T-helper 1 cell (primary cell): ENCODE data around the gene PPP2R1B.

Experiments used
- DNase-seq, 5 donors: peaks; one replicate each; pipeline ENCODE4 v3.0.0-alpha.2; 2012 to 2020

Gene PPP2R1B

DNA sequence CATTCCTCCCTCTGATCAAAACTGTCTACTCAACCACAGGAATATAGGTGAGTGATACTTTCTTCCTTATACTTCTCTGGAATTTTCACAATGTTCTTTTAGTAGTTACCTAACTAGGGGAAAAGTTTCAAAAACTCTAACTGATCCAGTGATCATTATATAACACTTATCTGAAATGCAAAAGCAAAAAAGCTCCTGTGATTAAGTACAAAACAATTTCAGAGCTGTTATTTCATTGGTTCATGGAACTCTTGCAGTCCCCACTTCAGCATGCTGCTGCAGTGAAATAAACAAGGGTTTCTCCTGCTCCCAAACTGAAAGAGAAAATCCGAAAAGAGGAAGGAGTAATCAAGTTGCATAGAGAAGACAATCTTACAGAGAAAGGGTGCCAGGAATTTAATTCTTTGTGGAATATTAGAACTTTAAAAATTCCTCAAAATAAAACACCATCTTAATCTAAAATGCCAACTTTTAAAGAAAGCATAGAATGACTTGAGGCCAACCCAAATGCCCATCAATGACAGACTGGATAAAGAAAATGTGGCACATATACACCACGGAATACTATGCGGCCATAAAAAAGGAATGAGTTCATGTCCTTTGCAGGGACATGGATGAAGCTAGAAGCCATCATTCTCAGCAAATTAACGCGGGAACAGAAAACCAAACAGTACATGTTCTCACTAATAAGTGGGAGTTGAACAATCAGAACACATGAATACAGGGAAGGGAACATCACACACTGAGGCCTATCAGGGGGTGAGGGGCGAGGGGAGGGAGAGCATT, 20.3 kb downstream of the PPP2R1B start:
- no peak for DNase-seq

DNA sequence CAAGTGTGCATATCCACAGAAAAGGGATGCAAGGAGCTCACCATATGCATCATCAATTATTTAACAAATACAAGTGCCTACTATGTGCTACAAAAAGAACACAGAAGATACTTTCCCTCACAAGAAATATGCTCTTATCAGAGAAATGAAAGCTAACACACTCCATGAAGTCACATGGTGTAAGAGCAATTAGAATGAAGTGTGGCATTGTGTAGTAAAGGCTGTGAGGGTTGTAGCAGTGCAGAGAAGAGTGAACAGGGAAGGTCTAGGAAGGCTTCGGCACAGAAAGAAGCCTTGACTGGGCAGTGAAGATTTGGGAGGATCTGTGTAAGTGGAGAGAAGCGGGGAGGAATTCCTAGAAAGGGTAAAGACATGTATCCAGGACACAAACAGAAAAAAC, 22.5 kb downstream of the PPP2R1B start:
- DNase-seq = no peak

DNA sequence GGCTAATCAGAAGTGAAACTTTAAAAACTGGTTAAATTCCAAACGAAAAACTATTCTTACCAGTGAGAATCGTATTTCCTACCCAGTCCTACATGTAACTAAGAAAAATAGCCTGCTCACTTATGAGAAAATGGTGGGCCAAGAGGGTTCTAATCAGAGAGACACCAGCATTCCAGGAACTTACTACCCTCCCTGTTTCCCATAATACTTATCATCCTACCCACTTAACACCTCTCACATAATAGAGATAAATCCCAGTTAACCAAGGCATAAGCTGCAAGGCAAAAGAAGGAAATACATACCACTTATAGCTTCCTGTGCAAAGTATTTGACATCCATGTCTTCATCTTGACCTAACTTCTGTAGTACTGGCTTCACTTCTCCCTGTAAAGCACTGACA, 24.4 kb downstream of the PPP2R1B start:
- DNase-seq = no peak

DNA sequence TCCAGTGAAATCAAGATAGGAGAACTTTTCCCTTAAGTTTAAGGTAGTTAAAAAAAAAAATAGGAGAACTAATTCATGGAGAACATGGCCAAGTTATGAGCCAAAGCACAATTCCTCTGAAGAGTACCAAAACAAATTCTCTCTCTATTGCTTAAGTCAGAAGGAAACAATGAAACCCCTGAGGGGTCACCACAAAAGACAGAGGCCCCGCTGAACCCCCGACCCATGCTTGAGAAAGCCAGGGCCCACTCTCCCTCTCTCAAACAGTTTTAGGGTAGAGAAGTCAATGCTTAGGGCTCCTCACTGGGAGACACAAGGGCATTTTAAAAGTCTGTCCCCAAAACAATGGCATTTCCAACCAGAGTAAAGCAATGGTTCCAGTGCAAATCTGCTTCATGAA, 26.9 kb downstream of the PPP2R1B start:
- no peak for DNase-seq

DNA sequence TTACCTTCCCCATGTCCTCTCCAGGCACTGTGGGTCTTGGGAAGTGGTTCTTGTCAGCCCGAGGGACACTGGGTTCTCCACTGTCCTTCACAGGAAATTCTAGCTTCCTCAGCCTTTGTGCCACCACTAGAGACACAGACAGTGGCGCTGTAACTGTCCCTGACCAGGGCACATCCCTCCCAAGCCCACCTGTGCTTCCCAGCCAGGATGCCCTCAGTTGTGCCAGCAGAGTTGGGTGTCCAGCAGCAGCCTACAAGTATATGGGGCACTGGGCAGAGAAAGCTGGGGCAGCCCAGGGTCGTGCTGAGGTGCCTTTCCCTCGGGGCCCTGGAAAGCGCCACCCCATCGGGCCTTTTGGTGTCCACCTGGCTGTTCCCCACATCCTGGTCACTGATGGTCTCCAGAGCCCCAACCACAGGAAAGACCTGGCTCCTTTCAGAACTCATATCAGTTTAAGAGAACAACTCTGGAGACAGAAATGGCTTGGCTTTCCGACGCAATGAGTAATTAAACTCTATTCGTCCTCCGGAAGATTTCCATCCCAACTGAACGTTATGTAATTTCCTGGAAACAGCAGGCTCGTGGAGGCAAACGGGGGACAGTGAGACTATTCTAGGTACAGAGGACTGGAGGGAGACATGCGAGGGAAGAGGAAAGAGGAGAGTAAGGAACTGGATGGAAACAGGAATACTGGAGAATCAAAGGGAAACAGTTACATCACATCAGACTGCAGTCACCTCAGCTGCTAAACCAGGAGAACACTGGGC, 28.6 kb downstream of the PPP2R1B start:
- no peak for DNase-seq

DNA sequence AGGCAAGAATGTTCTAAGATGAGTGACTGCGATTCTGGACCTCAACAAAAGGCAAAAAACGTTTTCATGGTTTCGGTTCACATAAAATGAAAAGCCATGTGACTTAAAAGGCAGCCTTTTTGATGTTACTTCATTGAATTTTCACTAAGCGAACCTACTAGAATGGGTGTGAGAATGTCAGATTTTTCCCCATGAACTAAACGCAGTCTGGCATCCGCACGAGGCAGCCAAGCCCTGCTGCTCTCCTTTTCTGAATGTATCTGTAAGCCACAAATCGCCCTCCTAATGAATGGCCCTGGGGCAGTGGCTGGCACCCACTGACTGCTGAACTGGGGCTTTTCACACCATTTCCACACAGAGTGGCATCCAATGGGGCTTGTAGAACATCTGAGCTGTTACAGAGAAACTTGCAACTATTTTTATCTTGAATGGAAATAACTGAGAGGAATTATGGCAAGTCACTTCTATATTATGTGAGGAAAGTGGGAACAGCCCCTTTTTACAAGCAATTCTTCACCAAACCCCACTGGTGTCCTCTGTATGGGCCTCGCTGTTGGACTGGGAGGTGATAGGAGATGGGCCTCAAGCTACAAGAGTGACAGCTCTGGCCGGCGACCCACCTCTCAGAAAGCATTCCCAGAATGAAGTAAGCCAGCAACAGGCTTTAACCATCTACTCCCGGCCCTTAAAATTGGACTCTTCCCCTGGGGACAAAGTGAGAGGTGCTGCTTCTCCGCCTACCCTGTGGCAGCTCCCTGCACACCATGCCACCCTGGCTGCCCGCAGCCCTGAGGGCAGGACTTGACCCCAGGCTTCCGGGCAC, 29.4 kb downstream of the PPP2R1B start:
- DNase-seq = no peak

DNA sequence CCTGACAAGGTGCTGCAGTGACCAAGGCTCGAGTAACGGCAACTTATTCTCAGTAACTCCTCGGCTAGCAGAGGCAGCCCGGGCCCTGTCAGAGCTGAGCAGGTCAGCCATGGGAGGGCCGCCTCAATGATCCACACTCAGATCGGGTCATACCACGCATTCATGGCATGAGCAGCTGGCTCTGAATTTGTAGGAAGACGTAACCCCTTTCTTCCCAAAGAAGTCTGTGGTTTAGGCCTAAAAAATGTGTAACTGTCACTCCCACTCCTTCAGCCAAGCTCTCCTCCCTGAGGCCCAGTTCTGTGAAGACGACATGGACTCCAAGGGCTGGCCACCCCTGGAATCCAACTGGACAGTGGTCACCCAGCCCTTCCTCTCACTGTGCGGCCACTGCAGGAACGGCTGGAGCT, 30.0 kb downstream of the PPP2R1B start:
- DNase-seq = no peak

DNA sequence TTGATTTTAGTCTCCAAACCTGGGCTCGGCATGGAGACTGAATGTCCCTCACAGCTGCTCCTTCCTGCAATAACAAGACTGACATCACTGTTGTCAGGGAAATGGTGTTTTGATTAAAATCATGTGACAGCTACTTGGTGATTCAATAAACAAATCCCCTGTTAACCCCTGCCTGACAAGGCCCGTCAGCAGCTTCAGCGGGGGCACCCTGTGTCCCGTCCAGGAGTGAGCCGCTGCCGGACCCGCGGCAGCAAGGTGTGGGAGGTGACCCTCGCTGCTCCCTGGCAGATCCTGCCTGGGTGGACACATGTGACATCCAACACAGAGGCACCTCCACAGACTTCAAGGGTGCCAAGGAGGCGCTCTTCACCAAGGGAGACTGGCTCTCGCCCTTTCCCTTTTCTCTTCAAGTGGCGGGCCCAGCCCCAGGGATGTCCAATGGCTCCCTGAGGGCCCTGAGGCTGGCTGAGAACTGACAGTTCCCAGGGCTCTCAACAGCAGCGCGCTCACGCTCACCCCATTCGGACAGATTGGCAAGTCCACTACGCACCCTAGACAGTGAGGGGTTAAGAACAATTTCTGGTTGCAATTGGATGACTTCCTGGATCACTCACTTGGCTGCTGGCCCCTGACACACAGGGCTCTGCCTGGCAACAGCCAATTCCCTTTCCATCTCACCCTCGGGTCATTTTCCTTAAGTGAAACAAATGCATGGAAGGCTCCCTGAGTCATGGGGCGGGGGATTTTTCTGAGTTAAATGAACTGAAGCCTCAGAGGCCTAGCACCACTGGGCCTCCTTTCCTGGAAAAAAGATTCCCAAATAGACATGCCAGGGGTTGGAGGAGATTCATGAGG, 30.7 kb downstream of the PPP2R1B start:
- DNase-seq = no peak

DNA sequence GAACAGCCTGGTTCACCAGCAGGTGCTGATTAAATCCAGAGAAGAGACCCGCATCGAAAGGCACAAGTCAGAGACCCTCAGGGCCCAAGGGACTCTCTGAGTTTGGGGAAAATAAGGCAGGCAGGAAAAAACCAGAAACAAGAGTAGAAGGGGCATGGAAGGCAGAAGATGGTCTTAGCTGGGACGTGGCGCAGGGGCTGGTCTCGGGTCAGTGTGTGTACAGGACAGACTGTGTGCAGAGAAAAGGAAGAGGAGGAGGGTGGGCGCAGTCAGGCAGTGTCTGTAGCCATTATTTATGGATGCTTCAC, 31.3 kb downstream of the PPP2R1B start:
- no peak for DNase-seq

DNA sequence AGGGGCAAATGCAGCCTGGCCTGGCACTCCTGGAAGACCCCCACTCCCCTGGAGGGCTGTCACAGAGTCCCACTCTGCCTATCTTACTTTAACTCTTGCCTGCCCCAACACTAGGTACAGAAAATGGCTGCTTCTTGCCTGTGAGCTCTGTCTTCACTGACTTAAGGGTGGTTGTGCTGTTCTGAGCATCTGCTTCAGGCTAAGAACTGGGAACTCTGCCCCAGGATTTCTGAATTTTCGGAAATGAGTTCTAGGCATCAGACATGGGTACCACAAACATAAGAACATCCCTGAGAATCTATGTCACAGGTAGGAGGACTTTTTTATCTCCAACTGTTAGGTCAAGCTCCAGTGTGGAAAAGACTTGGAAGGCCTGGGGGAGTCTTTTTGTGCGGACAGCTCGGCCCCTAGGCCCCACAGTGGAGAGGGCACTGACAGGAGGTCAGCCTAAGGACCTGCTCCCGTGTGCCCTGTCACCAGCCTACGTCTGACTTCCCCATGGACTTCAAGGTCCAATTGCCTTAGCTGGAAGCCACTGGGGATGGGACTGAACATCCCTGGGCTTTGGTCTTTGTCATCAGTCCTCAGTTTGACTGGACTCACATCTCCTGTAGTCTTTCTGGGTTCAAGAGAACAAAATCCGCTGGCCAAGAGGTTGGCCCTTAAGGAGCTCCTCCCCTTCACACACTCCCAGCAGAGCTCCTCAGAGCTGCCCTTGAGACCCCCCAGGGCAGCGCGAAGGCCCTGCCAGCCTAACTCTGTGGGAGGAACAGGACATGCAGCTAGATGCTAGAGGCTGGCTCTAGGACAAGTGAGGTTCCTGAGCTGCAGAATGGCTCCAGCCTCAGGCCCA, 31.9 kb downstream of the PPP2R1B start:
- DNase-seq = no peak

DNA sequence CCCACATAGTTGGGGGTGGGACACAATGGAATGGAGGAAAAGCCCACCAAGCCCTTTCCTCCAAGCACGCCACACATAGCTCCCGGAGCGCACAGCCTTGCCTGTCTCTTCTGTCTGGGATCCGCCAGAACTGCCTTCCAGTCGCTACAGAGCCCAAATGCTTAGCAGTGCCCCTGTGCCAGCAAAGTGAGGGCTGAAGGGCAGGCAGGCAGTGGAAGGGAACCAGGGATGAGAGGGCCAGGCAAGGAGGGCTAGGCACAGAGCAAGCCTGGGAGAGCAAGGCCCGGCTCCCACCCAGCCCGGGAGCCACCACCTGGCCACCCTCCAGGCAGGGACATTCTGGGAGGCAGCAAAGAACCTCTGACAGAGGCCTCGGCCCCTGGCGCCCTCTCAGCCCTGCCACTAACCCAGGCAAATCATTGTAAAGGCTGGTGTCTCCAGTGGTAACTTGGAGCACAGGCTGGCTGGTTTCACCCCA, 32.5 kb downstream of the PPP2R1B start:
- DNase-seq = no peak

DNA sequence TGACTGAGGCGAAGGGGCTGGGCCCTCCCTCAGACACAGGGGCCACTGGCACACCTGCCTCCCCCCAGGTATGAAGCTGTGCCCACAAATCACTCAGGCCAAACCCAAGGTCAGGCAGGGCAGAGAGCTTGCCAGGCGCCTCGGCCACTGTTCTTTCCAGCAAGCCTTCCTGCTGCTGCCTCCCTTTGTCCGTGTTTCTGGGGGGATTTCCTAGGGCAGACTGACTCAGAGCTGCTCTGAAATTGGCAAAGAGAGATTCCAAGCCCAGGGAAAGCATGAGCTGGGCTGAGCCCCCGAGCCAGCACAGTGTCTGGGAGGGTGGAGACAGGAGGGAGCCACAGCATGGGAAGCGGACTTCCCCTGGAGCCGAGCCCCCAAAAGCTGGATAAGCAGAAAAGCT, 33.2 kb downstream of the PPP2R1B start:
- DNase-seq = no peak

DNA sequence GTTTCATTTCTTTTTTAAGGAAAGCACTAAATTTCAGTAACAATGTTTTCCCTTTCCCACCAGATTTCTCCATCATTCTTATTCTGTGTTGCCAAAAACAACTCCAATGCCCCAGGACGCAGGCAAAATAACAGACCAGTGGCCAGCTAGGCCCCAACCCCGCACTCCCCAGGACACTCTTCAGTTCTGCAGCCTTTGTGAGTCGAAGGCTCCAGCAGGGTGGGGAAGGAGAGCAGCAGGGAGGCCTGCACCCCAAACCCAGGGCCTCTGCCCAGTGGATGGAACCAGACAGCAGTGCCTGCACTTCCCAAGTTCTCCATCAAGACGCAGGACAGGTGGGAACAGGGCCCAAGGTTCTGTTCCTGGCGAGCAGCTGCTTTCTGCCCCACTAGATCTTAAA, 34.4 kb downstream of the PPP2R1B start:
- DNase-seq = no peak

DNA sequence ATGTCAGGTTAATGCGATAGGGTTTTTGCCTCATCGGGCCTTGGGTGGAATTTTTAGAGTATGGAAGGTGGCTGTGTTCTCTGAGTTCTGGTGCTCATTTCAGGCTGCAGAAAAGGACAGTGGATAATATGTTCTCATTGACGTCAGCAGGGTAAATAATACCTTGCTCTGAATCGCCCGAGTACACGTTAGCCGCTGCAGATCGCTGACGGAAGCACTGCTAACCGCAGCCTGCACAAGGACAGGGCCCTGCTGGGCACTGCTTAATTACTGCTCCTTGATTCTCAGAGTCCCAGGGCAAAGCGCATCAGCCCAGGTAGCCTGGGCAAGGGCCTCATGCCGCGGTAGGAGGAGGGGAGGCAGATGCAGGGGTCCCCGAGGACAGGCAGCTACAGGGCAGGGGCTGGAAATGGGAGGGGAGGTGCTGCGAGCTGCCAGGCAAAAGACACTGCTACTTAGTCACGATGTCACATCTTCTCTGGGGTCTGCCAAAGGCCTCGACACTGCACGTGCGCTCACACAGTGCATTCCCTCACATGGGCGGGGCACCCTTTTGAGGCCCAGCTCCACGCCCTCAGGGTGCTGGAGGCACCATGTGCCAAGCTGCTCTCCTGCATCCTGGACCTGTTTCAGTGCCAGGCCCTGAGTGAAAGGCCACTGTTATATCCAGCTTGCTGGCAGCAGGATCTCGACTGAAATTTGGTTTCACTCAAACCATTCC, 35.2 kb downstream of the PPP2R1B start:
- DNase-seq = no peak

DNA sequence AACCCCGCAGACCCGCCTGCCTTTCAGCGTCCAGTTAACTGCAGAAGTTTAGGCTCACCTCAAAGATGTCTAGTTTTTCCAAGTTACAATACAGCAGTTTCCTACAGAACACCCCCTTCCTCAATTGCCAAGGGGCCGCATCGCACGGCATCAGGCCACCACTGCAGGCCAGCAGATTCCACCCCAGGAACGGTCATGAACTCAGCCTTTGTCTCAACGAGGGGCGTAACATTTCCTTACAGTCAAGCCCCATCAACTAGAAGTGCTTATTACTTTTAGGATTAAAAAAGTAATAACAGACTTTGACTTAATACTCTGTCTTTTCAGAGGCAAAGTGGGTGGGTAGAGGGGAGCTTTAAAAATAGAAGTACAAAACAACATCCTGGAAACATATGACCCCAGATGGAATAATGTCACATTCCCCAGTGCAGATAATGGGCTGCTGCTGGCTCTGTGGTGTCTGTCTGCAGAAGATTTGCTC, 36.3 kb downstream of the PPP2R1B start:
- DNase-seq = no peak

DNA sequence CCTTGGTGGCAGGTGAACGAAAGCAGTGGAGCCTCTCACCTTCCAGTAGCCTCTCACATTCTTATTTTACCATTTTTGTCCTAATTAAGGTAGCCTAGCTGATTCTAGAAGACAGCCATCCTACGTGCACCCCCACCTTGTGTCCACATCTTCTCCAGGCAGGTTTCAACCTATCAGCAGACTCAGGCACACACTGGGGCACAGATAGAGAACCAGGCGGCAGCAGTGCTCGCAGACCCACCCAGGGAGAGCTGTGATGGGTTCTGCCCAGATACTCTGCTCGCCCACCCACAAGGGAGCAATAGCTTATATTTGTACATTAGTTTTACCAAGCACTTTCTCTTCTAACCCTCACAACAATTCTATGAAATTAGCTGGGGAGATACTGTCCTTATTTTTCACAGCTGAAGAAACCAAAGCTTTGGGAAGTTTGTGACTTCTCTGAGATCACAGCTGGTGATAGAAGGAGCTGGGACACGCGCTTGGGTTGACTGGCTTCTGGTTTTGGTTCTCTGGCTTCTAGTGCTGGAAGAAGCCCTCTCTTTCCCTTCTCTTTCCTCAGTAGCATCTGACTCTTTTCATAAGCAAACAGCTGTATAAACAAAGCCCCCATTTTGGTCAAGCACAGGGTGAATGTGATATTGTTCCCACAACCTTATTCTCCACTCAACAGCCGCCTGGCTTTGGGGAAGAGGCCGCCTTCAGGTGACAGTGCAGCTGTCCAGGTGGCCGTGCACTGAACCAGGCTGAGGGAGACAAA, 36.9 kb downstream of the PPP2R1B start:
- no peak for DNase-seq

DNA sequence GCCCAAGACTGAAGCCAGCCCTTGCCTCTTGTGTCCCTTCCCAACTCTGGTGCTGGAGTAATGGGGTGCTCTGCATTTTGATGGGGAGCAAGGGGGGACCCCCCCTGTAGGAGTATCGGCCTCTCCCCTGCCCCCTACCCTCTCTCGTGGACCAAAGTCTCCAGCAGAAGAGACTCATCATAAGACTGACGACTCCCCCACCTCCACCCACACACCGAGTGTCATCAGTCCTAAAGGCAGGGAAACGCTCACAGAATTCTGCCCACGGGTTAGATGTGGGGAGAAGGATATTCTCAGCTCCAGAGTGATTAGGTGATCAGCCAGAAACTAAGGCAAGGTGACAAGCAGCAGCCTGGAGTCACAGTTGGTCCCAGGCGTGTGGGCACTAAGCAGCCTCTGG, 38.8 kb downstream of the PPP2R1B start:
- DNase-seq = no peak

DNA sequence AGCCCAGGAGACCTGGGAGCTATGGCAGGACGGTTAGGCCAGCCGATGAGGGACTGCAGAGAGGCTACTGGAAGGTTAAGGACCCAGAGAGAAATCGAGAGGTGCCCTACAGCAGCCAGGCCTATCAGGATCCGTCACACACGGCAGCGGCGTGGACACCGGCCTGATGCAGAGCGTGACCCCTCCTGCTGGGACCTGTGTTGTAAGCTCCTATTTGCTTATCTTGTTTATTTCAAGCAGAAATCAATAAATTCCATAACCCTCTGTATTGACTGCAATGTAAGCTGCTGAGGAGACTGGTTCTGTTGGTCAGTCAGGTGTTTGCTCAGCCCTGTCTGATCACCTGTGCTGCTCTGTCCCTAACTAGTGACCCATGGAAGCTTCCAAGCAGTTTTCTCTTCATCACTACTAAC, 39.9 kb downstream of the PPP2R1B start:
- DNase-seq = no peak

DNA sequence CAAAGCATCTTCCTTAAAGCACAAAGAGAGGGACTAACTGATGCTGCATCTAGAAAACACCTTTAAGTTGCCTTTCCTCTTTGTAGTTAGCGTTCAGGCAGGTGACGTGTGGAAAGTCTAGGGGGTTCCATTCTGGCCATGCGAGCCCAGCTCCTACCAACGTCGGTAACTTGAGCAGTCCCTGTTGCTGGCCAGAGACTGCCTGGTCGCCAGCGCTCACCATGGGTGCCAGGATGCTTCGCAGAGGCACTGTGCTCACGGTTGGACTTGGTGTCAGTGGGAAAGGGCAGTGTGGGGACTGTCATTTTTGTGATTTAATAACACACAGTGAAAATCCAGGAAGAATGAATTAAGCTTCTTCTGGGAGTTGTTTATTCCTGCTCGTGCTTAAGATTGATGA, 40.6 kb downstream of the PPP2R1B start:
- DNase-seq = no peak

DNA sequence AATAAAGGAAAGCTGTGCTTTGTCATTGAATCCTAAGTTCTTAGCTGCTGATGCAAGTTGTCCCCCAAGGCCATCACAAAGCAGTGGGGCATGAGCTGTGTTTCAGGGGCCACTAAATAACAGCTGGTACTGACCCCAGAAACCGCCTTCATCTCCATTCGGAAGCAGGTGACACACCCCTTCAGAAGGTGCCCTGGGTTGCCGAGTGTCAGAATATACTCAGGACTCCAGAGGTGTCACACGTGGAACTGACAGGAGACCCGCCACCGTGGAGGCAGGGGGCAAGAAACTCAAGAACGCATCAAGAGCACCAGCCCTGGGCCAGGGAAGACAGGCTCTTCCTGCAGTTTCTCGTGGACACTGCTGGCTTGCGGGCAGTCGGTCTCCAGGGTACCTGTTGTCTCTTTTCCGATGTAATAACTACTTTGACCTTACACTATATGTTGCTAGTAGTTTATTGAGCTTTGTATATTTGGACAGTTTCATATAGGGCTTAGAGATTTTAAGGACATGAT, 41.5 kb downstream of the PPP2R1B start:
- no peak for DNase-seq
